Endothelial cell of umbilical vein (primary cell): ENCODE results near the gene C1orf167. TPM values are rescaled to one million over a fixed set of nuclear protein-coding genes. Genes with fewer than 3 reads are reported as not detected.

Source experiments
- BruUV-seq: library from RNA; stranded (reverse); fragments of 400-500 nt; replicated peaks from 2 replicates; lab custom pipeline; 2021; lab: Mats Ljungman, UMichigan
- CTCF ChIA-PET: fragments of 300-600, 350-600 bp; sonication (Branson Sonifier 250); formaldehyde crosslinking; loops from one replicate; lab custom pipeline; 2021; ENCODE audit warnings: antibody characterized with exemption, inconsistent platforms; lab: Charles Lee
- POLR2A ChIA-PET: fragments of 300-600, 350-600 bp; sonication (Branson Sonifier 250); formaldehyde crosslinking; loops from one replicate; lab custom pipeline; 2021; ENCODE audit warnings: antibody characterized with exemption, inconsistent platforms; lab: Charles Lee
- DNase-seq: peaks from one replicate; pipeline ENCODE4 v3.0.0-alpha.2; 2011; ENCODE audit warnings: low read depth, low spot score
- FAIRE-seq: peaks from 2 replicates; lab custom pipeline; 2011; peaks lifted over from hg19 to GRCh38; lab: Jason Lieb, UNC
- H2AFZ ChIP-seq: 2 replicates; pipeline ENCODE4 v1.6.0; 2012; ENCODE audit warnings: low read depth, low read length, control low read depth, inconsistent platforms
- H3K27ac ChIP-seq: 2 replicates; pipeline ENCODE4 v1.5.1; 2011; ENCODE audit warnings: low read depth, mild to moderate bottlenecking, control low read depth, low read length, moderate library complexity; ENCODE audit not compliant: insufficient read depth
- H3K27me3 ChIP-seq, 2 experiments: 2 replicates each; pipeline versions ENCODE4 v1.6.0 to v1.6.1; 2011; ENCODE audit warnings: low read length in 2 of 2, mixed read lengths in 1 of 2; ENCODE audit not compliant: control insufficient read depth in 2 of 2, insufficient read depth in 2 of 2
- H3K36me3 ChIP-seq, 2 experiments: 2 replicates in 1 of 2; 3 replicates in 1 of 2; pipeline ENCODE4 v1.5.1; 2011; ENCODE audit warnings: low read length in 2 of 2, mild to moderate bottlenecking in 1 of 2, moderate library complexity in 1 of 2; ENCODE audit not compliant: control insufficient read depth in 2 of 2, insufficient read depth in 2 of 2; ENCODE audit errors: extremely low read depth in 1 of 2
- H3K4me1 ChIP-seq: 3 replicates; pipeline ENCODE4 v1.5.1; 2011; ENCODE audit warnings: mild to moderate bottlenecking, low read length; ENCODE audit not compliant: control insufficient read depth, insufficient read depth; ENCODE audit errors: extremely low read depth
- H3K4me2 ChIP-seq: 2 replicates; pipeline ENCODE4 v1.6.1; 2011; ENCODE audit warnings: low read length, control low read depth, mixed read lengths; ENCODE audit not compliant: insufficient read depth
- H3K4me3 ChIP-seq, 3 experiments: fragments of 200-600 bp in 1 of 3; sonication (generic), shearing (Covaris generic) in 1 of 3; replicated peaks in 1 of 3; 2 replicates each; pipeline ENCODE4 v1.5.1; 2011 to 2016; ENCODE audit warnings: control low read depth in 3 of 3, low read length in 3 of 3, mild to moderate bottlenecking in 2 of 3, inconsistent platforms in 1 of 3, low read depth in 1 of 3, moderate library complexity in 1 of 3; ENCODE audit not compliant: insufficient read depth in 1 of 3
- H3K79me2 ChIP-seq: 2 replicates; pipeline ENCODE4 v1.6.0; 2012; ENCODE audit warnings: low read length, inconsistent platforms; ENCODE audit not compliant: control insufficient read depth, insufficient read depth
- H3K9ac ChIP-seq: replicated peaks from 2 replicates; pipeline ENCODE3; 2011; ENCODE audit warnings: low read length, control low read depth; ENCODE audit not compliant: insufficient read depth; ENCODE audit errors: extremely low read depth
- H3K9me1 ChIP-seq: replicated peaks from 3 replicates; pipeline ENCODE4 v1.6.0; 2011; ENCODE audit warnings: mild to moderate bottlenecking, low read length; ENCODE audit not compliant: control insufficient read depth, insufficient read depth; ENCODE audit errors: extremely low read depth
- H3K9me3 ChIP-seq: replicated peaks from 2 replicates; pipeline ENCODE4 v1.5.1; 2012; ENCODE audit warnings: low read length, inconsistent platforms; ENCODE audit not compliant: control insufficient read depth, insufficient read depth
- H4K20me1 ChIP-seq: replicated peaks from 2 replicates; pipeline ENCODE3; 2011; ENCODE audit warnings: mild to moderate bottlenecking, low read length; ENCODE audit not compliant: control insufficient read depth, insufficient read depth; ENCODE audit errors: extremely low read depth
- EZH2 ChIP-seq: IDR thresholded peaks from 2 replicates; pipeline ENCODE4 v1.6.1; 2012; ENCODE audit warnings: borderline replicate concordance, low read depth, mild to moderate bottlenecking, moderate library complexity, low read length, inconsistent platforms; ENCODE audit not compliant: severe bottlenecking
- FOS ChIP-seq: IDR thresholded peaks from 2 replicates; pipeline ENCODE4 v1.6.1; 2011; ENCODE audit warnings: mild to moderate bottlenecking, low read length, moderate library complexity, borderline replicate concordance; ENCODE audit not compliant: insufficient read depth
- GATA2 ChIP-seq: IDR thresholded peaks from 2 replicates; pipeline ENCODE4 v1.7.0; 2011; ENCODE audit warnings: low read depth, mild to moderate bottlenecking, moderate library complexity, mixed read lengths, low read length; ENCODE audit not compliant: insufficient read length, insufficient read depth
- JUN ChIP-seq: IDR thresholded peaks from 2 replicates; pipeline ENCODE4 v1.6.1; 2011; ENCODE audit warnings: borderline replicate concordance, low read depth; ENCODE audit not compliant: insufficient read length, insufficient read depth
- MAX ChIP-seq: IDR thresholded peaks from 2 replicates; pipeline ENCODE4 v1.6.1; 2011; ENCODE audit not compliant: insufficient read depth, insufficient read length
- MYC ChIP-seq: IDR thresholded peaks from one replicate; pipeline ENCODE4 v1.6.1; 2011; ENCODE audit warnings: mild to moderate bottlenecking, low read depth, low read length
- POLR2A ChIP-seq: IDR thresholded peaks from 2 replicates; pipeline ENCODE4 v1.6.1; 2012; ENCODE audit warnings: low read depth, mild to moderate bottlenecking, control low read depth, low read length
- POLR2AphosphoS5 ChIP-seq: IDR thresholded peaks from 2 replicates; pipeline ENCODE4 v1.6.1; 2012; ENCODE audit warnings: low read depth, mild to moderate bottlenecking, control low read depth, low read length, moderate library complexity; ENCODE audit not compliant: insufficient read depth
- dilution Hi-C: fragments of 300-500 bp; cut with MboI; formaldehyde crosslinking; loops from one replicate; pipeline ENCODE4 v1.15.0; 2019; ENCODE audit warnings: low sequenced_read_pairs; ENCODE audit not compliant: extremely low pct_ligation_motif_present
- intact Hi-C: fragments of 100-400 bp; cut with micrococcal nuclease; formaldehyde crosslinking; loops from one replicate; pipeline ENCODE4 v1.10.0; 2022
- polyA plus RNA-seq, 4 experiments: library from polyadenylated mRNA; depleted of rRNA in 3 of 4; stranded (reverse) in 3 of 4; unstranded in 1 of 4; fragments of >200 nt; gene quantifications; 2 replicates each; pipeline versions ENCODE4 v1.2.1 to v1.2.3, GENCODE V29; 2011 to 2012; ENCODE audit warnings: missing spikeins in 1 of 4
- total RNA-seq: library from RNA; stranded (reverse); gene quantifications from 2 replicates; pipeline ENCODE4 v1.2.3, GENCODE V29; 2021
- TF ChIP-seq, protein P1 (sequence below), 2 donors: IDR thresholded peaks; 1 replicate in 1 of 2; 2 replicates in 1 of 2; pipeline ENCODE4 v1.5.1; 2011; ENCODE audit warnings: low read length in 2 of 2, mild to moderate bottlenecking in 2 of 2, moderate library complexity in 2 of 2, control low read depth in 1 of 2, inconsistent platforms in 1 of 2, low read depth in 1 of 2; ENCODE audit not compliant: insufficient read depth in 1 of 2; ENCODE audit errors: extremely low read depth in 1 of 2

Gene C1orf167
- total and polyA plus RNA-seq, 2 donors (not counting 3 experiments of a cell fraction or from before 2014, with no cell fraction given), result not detected

- H3K27ac ChIP-seq, result no peak overlapping the region
- CTCF ChIA-PET, result interaction anchor here (0.9 to 1.3 kb wide), 3 partner anchors 11 to 84 kb away, joined by 3 to 6 read pairs (median 5); partner anchors contain the start of genes AGTRAP and FBXO6
- no peak for DNase-seq
- no peak overlapping the region for H3K9ac ChIP-seq
- no peaks in the 10 kb centered on the region for H3K27me3 ChIP-seq
- H3K4me3 ChIP-seq, result no peak overlapping the region
- FAIRE-seq, result no peak
- intact Hi-C loops (loop anchor here (1.0 kb wide), 1 partner anchor 98 kb away; no protein-coding TSS in a partner anchor), dilution Hi-C loops (no loop called here)
- peaks cover 0 to 7% of the 10 kb centered on the region in 2 experiments for H3K36me3 ChIP-seq
- POLR2A ChIA-PET, result no interaction called here
- no peak overlapping the region for H3K4me2 ChIP-seq
- TF ChIP-seq POLR2AphosphoS5, result no peak
- no peak for TF ChIP-seq GATA2
- no peak for TF ChIP-seq MYC
- TF ChIP-seq, protein P1, sequence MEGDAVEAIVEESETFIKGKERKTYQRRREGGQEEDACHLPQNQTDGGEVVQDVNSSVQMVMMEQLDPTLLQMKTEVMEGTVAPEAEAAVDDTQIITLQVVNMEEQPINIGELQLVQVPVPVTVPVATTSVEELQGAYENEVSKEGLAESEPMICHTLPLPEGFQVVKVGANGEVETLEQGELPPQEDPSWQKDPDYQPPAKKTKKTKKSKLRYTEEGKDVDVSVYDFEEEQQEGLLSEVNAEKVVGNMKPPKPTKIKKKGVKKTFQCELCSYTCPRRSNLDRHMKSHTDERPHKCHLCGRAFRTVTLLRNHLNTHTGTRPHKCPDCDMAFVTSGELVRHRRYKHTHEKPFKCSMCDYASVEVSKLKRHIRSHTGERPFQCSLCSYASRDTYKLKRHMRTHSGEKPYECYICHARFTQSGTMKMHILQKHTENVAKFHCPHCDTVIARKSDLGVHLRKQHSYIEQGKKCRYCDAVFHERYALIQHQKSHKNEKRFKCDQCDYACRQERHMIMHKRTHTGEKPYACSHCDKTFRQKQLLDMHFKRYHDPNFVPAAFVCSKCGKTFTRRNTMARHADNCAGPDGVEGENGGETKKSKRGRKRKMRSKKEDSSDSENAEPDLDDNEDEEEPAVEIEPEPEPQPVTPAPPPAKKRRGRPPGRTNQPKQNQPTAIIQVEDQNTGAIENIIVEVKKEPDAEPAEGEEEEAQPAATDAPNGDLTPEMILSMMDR (IDR thresholded peaks at IDR 0.05; ENCODE audit: extremely low read depth in 1 of 2, insufficient read depth in 1 of 2, low read depth in 1 of 2, low read length in 2 of 2), result no peak
- no peak for TF ChIP-seq MAX
- TF ChIP-seq POLR2A, result no peak
- no peak for TF ChIP-seq JUN
- TF ChIP-seq FOS, result no peak
- no peak for TF ChIP-seq EZH2
- BruUV-seq, result no TSS peak
- H2AFZ ChIP-seq, result no peak overlapping the region
- no peaks in the 10 kb centered on the region for H3K9me3 ChIP-seq
- H3K79me2 ChIP-seq, result no peaks in the 10 kb centered on the region
- no peaks in the 10 kb centered on the region for H4K20me1 ChIP-seq
- H3K9me1 ChIP-seq, result no peaks in the 10 kb centered on the region
- H3K4me1 ChIP-seq, result no peaks in the 10 kb centered on the region
Measured at GRCh38 chr1:11748294-11749202, 13.4 kb upstream of the C1orf167 start.
